ENCODE measurements around the gene CHST12.
"Not testable (repeated sequence)": the region's sequence is repeated elsewhere in the genome, so short reads cannot be mapped to it uniquely, and the experiment has no call there.

Gene CHST12

DNA sequence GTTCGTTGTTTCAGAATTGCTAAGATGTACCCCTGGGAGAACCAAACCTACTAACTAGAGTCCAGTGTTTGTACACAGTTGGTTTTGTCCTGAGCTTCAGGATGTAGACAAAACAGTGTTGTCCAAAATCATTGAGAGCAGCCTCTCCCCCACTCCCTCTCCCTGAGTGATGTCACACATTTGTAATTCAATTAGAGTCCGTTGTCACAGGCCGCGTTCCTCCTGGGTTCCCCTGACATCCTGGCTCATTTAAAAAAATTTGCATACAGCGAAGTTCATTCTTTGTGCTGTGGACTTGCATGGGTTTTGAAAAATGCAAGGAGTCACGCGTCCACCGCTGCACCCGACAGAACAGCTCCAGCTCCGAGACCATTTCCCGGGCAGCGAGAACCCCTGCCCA is 62.5 kb downstream of the CHST12 start:
- TF ChIP-seq, protein P1, sequence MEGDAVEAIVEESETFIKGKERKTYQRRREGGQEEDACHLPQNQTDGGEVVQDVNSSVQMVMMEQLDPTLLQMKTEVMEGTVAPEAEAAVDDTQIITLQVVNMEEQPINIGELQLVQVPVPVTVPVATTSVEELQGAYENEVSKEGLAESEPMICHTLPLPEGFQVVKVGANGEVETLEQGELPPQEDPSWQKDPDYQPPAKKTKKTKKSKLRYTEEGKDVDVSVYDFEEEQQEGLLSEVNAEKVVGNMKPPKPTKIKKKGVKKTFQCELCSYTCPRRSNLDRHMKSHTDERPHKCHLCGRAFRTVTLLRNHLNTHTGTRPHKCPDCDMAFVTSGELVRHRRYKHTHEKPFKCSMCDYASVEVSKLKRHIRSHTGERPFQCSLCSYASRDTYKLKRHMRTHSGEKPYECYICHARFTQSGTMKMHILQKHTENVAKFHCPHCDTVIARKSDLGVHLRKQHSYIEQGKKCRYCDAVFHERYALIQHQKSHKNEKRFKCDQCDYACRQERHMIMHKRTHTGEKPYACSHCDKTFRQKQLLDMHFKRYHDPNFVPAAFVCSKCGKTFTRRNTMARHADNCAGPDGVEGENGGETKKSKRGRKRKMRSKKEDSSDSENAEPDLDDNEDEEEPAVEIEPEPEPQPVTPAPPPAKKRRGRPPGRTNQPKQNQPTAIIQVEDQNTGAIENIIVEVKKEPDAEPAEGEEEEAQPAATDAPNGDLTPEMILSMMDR (IDR thresholded peaks at IDR 0.05) = no peak
- no peak for TF ChIP-seq ZFX (IDR thresholded peaks at IDR 0.05; ENCODE audit: borderline replicate concordance)

DNA sequence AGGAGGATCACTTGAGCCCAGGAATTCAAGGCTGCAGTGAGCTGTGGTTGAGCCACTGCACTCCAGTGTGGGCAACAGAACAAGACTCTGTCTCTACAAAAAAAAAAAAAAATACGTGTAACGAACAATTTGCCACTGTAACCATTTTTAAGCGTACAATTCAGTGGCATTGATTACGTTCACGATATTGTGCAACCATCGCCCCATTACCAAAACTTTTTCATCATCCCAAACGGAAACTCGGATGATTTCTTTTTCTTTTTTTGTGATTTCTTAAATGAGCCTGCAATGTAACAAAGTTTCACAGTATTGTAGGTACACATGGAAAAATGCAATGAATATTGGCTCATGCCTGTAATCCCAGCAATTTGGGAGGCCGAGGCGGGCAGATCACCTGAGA is 63.3 kb downstream of the CHST12 start:
- TF ChIP-seq, protein P1 (IDR thresholded peaks at IDR 0.05) = no peak
- no peak for TF ChIP-seq ZFX (IDR thresholded peaks at IDR 0.05; ENCODE audit: borderline replicate concordance)

More for the DNA sequence above, 62.5 kb downstream of the CHST12 start:
- H3K27ac ChIP-seq = no peak overlapping the region

DNA sequence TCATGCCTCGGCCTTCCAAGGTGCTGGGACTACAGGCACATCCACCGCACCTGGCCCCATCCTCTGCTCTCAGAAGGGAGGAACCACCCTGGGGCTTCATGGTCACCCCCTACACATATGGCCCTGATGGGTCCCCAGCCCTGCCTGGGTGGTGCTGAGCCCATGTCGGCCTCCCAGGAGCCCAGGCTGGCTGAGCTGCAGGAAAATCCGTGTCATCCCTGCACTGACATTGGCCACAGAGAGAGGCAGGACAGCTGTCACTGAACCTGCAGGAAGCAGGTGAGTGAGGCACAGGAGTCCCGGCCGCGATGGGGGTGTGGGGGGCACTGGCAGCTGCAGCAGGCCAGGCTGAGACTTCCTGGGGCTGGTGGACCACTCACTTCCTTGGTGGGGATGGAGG is 64.8 kb downstream of the CHST12 start:
- TF ChIP-seq, protein P1 (IDR thresholded peaks at IDR 0.05) = no peak
- TF ChIP-seq ZFX (IDR thresholded peaks at IDR 0.05; ENCODE audit: borderline replicate concordance) = no peak

More for the DNA sequence above, 63.3 kb downstream of the CHST12 start:
- no peak overlapping the region for H3K27ac ChIP-seq

DNA sequence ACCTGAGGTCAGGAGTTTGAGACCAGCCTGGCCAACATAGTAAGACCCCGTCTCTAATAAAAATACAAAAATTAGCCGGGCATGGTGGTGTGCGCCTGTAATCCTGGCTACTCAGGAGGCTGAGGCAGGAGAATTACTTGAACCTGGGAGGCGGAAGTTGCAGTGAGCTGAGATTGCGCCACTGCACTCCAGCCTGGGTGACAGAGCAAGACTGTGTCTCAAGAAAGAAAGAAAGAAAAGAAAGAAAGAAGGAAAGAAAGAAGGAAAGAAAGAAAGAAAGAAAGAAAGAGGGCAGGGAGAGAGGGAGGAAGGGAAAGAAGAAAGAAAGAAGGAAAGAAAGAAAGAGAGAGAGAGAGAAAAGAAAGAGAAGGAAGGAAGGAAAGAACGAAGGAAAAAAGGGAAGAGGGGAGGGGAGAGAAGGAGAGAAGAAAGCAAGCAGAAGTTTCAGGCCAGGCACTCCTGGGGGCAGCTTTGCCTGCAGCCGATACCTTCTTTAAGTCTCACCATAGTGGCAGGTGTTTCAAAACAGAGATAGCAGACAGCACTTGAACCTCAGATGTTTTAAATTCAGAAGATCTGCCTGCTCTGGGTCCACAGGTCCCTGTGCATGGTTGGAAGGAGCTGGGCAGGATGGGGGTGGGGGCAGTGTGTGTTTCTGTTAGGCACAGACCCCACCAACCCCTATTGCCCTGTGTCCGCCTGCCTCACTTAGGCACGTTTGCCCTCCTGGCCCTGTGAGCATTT is 66.2 kb downstream of the CHST12 start:
- not testable (repeated sequence) for H3K27ac ChIP-seq

More for the DNA sequence above, 64.8 kb downstream of the CHST12 start:
- no peak overlapping the region for H3K27ac ChIP-seq

DNA sequence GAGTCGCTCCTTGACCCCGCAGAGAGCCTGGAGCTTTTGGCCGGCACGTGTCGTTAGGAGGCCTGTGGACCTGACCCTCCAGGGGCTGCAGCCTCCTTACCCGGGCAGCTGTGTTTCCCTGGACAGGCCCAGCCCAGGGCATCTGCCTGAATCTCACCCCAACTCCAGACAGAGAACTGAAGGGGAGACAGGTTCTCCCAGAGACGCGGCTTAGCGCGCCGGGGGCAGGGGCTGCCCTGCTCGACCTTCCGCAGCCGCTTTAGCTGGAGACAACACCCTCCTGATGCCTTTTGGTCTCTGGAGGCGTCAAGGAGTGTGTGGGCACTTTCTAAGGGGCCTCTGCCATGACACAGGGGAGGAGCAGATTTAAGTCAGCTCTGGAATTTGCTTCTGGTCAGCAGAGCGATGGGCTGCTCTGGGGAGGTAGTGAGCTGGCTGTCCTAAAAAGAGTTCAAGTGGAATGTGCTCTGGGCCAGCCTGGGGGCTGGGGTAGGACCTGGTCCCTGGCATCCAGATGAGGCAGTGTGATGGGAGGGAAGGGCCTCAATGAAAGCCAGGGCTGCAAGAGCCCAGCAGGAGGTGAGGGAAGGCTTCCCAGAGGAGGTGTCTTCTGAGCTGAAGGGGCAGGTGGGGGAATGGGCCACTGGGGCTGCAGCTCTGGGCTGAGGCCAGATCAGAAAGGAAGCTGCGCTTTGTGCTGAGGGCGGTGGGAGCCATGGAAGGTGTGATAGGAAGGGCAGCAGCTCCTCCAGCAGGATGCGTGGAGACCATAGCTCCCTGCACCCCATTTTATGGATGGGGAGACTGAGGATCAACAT is 67.0 kb downstream of the CHST12 start:
- TF ChIP-seq ZFX (IDR thresholded peaks at IDR 0.05; ENCODE audit: borderline replicate concordance) = no peak
- TF ChIP-seq, protein P1 (IDR thresholded peaks at IDR 0.05) = no peak
- H3K27ac ChIP-seq = no peak overlapping the region

DNA sequence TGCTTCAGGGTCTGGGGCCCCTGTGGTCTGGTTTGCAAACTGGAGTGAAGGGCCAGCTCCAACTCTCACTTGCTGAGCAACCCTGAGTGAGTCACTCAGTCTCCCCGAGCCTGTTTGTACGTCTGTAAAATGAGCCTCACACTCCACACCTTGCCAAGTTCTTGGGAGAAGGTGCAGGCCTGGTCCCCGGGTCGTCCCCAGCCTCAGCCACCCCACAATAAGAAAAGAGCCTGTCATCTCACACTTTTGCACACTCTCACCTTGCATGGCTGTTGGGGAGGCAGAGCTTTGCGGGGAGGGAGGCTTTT is 67.6 kb downstream of the CHST12 start:
- H3K27ac ChIP-seq = no peak overlapping the region
- TF ChIP-seq ZFX (IDR thresholded peaks at IDR 0.05; ENCODE audit: borderline replicate concordance) = no peak
- TF ChIP-seq, protein P1 (IDR thresholded peaks at IDR 0.05) = no peak

DNA sequence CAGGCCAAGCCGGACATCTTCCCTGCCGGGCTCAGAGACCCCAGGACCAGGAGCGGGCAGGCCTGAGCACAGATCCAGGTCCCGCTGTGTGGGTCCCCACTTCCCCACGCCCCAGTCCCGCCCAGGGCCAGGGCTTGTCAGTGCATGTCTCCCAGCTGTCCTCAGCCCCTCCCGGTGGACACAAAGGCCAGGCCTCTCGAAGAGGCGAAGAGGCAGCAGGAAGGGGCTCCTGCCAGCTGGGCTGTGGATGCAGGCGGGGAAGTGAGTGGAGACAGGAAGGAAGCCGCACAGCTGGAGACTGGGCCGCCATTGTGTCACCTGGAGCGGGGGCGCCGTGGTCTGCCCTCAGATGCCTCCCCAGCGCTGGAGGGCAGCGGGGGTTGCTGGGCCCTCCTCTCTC is 68.0 kb downstream of the CHST12 start:
- TF ChIP-seq, protein P1 (IDR thresholded peaks at IDR 0.05) = no peak
- no peak for TF ChIP-seq ZFX (IDR thresholded peaks at IDR 0.05; ENCODE audit: borderline replicate concordance)
- H3K27ac ChIP-seq = no peak overlapping the region

Data from 22Rv1 (cell line).